Fibroblast of skin of right biceps (primary cell): Measurements from ENCODE around the gene TMOD1.
A peak's percentile ranks its signal among the peaks of the same experiment; 100 is the strongest.
"Not testable (repeated sequence)": the region's sequence is repeated elsewhere in the genome, so short reads cannot be mapped to it uniquely, and the experiment has no call there.

Experiments used
- DNase-seq: peaks from one replicate; pipeline ENCODE4 v3.0.0-alpha.2; 2013

TMOD1 gene

GRCh38 chr9:97601228-97601898 is 99.9 kb downstream of the TMOD1 start:
- no peak for DNase-seq

- DNase-seq, result no peak
Observed at GRCh38 chr9:97602430-97602829, 101.0 kb downstream of the TMOD1 start.

- no peak for DNase-seq
Observed at GRCh38 chr9:97604901-97605645, 103.6 kb downstream of the TMOD1 start.

GRCh38 chr9:97615439-97616072 is 114.1 kb downstream of the TMOD1 start:
- peak; percentile 45 for DNase-seq

GRCh38 chr9:97617939-97618416 is 116.5 kb downstream of the TMOD1 start:
- DNase-seq, result no peak

- not testable (repeated sequence) for DNase-seq
Observed at GRCh38 chr9:97620063-97620462, 118.6 kb downstream of the TMOD1 start.

- not testable (repeated sequence) for DNase-seq
Observed at GRCh38 chr9:97622483-97622882, 121.0 kb downstream of the TMOD1 start.

GRCh38 chr9:97623946-97624345 is 122.5 kb downstream of the TMOD1 start:
- no peak for DNase-seq

- DNase-seq, result no peak
Observed at GRCh38 chr9:97625620-97626019, 124.2 kb downstream of the TMOD1 start.

- DNase-seq, result no peak
Observed at GRCh38 chr9:97627624-97628023, 126.2 kb downstream of the TMOD1 start.

- no peak for DNase-seq
Observed at GRCh38 chr9:97628668-97629067, 127.2 kb downstream of the TMOD1 start.

- DNase-seq, result no peak
Observed at GRCh38 chr9:97629156-97629555, 127.7 kb downstream of the TMOD1 start.

- no peak for DNase-seq
Observed at GRCh38 chr9:97630591-97630990, 129.1 kb downstream of the TMOD1 start.

GRCh38 chr9:97632248-97632984 is 130.9 kb downstream of the TMOD1 start:
- peak; percentile 78 for DNase-seq

- DNase-seq, result peak; percentile 99
Observed at GRCh38 chr9:97632985-97633858, 131.8 kb downstream of the TMOD1 start, which contains the start of the genes NCBP1 and TSTD2. Gene NCBP1 (plus strand): TSS chr9:97633821. CDS start chr9:97633882, 61 bp downstream. Gene TSTD2 (minus strand): TSS chr9:97633368. CDS start chr9:97627562, 5,806 bp downstream.

GRCh38 chr9:97633859-97634490 is 132.5 kb downstream of the TMOD1 start:
- DNase-seq, result no peak

GRCh38 chr9:97635026-97635425 is 133.6 kb downstream of the TMOD1 start:
- DNase-seq, result no peak

GRCh38 chr9:97636903-97637302 is 135.4 kb downstream of the TMOD1 start:
- no peak for DNase-seq

- no peak for DNase-seq
Observed at GRCh38 chr9:97638666-97639065, 137.2 kb downstream of the TMOD1 start.

GRCh38 chr9:97640325-97640724 is 138.9 kb downstream of the TMOD1 start:
- no peak for DNase-seq

- no peak for DNase-seq
Observed at GRCh38 chr9:97645720-97646119, 144.3 kb downstream of the TMOD1 start.
